Fibroblast of peridontal ligament (primary cell): ENCODE data around the gene GLRX3.
"Not testable (repeated sequence)": the region's sequence is repeated elsewhere in the genome, so short reads cannot be mapped to it uniquely, and the experiment has no call there.

Experiments used
- DNase-seq: peaks from one replicate; pipeline ENCODE4 v3.0.0-alpha.2; 2010; ENCODE audit errors: extremely low read depth

GLRX3 gene

DNA sequence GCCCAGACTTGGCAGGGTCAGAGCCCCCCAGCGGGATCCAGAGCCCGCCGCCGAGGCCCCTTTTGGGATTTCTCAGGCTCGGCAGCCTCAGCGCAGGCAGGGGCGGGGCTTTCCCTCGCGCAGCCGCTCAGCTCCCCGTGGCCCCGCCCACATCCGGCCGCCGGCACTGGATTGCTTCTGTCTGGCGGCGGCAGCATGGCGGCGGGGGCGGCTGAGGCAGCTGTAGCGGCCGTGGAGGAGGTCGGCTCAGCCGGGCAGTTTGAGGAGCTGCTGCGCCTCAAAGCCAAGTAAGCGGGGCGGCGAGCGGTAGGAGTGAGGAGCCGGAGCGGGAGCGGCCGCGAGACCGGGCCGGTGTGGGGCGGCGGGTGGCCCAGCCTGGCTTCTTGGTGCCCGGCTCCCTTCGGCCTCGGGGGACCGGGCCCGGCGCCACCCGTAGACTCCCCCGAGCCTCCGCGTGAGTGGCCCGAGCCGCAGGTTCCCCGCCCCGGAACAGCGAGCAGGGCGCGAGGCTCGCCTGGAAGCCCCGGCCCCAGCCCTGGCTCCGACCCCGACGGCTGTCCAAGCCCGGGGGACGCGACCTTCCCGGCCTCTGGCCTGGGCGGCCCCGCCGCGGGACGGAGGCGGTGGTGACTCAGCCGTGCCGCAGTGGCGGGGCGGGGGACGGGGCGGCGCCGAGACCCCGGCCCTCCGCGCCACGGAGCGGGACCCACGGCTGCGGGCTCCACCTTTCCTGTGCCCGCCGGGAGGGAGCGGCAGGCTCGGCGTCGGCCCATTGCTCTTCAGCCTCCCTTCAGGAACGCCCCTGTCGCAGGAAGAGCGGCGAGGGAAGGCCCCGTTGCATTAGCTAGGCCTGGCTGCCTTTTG lies at the start of gene GLRX3:
Gene GLRX3 (plus strand): TSS at position 166 of the 864 bp plus-strand sequence. CDS start 30 bp downstream, at position 196.
- DNase-seq: peak; percentile 66

GRCh38 chr10:130090565-130090964 lies 45.6 kb upstream of the GLRX3 start:
- DNase-seq: not testable (repeated sequence)

GRCh38 chr10:130099344-130099743 lies 36.8 kb upstream of the GLRX3 start:
- DNase-seq: no peak

- no peak for DNase-seq
Observed at GRCh38 chr10:130105724-130106123, 30.5 kb upstream of the GLRX3 start.

DNA sequence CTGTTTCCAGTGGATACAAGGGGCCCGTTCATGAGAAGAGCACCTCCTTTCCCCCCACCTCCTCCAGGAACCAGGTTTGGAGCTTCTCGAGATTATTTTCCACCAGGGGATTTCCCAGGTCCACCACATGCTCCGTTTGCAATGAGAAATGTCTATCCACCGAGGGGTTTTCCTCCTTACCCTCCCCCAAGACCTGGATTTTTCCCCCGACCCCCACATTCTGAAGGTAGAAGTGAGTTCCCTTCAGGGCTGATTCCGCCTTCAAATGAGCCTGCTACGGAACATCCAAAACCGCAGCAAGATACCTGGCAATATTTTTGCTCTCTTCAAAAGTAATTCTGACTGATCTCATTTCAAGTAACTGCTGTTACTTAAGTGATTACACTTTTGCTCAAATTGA lies 28.0 kb upstream of the GLRX3 start:
- DNase-seq: not testable (repeated sequence)

- no peak for DNase-seq
Observed at GRCh38 chr10:130108934-130109604, 27.1 kb upstream of the GLRX3 start.

- DNase-seq: peak; percentile 95
Observed at GRCh38 chr10:130109796-130110245, 26.4 kb upstream of the GLRX3 start.

GRCh38 chr10:130110246-130111112 lies 25.7 kb upstream of the GLRX3 start, which contains the start of gene C10orf143:
C10orf143 (minus strand) TSS chr10:130110830; CDS start chr10:130110772, 58 bp downstream.
- peak; percentile 96 for DNase-seq

DNA sequence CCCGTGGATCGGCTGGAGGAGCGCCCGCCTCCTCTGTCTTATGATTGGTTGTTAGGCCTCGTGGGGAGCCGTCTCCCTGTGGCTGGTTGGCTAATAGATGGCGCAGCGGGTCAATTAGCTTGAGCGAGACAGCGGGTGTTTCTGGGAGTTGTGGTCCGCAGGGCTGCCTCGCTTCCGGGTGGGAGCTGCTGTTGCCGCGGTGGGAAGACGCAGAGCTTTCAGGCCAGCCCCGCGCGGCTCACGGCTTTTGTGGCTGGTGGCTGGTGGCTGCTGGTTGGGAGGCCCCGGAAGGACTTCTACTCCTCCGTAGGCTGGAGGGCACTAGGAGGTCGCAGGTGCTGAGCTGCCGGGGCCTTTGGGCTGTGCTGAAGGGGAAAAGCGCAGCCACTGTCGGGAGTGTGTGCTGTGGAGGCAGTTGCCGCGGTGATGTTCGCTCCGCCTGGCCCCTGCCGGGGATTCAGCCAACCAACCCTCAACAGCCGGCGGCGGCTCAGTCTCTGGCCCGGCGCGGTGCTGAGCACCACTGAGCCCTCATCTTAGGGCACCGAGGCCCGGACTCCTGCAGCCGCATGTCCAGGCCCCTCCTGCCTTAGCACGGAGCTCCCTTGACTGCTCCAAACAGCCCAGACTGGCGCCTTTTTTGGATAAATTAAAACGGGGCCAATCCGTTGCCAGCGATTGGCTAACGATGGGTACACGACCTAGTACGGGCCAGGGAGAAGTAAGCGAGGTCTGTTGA lies 24.9 kb upstream of the GLRX3 start:
- DNase-seq: peak; percentile 97

DNA sequence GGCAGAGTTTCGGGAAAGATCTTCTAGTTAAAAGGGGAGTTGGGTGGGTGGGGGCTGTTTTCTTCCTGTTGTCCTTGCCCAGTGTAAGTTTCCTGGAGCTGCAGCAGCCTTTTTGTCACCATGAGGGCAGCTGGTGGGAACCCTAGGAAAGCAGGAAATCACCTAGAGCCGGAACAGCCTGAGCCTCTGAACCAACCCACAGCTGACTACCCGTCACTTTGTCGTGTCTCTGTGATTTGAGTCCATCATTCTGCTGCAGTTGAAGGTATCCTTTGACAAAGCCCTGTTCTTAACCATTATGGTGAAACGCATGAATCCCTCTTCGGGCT lies 24.4 kb upstream of the GLRX3 start:
- DNase-seq: no peak

- no peak for DNase-seq
Observed at GRCh38 chr10:130112821-130113220, 23.4 kb upstream of the GLRX3 start.

DNA sequence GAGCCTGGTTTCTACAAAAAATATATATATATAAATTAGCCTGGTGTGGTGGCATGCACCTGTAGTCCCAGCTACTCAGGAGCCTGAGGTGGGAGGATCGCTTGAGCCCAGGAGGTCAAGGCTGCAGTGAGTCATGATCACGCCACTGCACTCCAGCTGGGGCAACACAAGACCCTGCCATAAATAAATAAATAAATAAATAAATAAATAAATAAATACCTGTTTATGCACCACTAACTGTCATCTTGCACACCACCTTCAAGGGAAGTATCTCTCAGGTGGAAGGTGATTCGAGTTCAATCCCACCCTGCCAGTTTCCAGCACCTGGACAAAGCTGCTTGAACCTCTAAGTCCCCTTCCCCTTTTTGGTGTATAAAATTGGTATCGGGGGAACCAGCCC lies 19.2 kb upstream of the GLRX3 start:
- DNase-seq: not testable (repeated sequence)

DNA sequence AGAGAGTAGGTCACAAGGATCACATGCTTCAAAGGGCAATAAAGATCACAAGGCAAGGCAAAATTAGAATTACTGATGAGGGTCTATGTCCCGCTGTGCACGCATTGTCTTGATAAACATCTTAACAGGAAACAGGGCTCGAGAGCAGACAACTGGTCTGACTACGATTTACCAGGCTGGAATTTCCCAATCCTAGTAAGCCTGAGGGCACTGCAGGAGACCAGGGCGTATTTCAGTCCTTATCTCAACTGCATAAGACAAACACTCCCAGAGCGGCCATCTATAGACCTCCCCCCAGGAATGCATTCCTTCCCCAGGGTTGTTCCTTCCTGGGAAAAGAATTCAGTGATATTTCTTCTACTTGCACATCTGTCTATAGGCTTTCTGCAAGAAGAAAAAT lies 18.7 kb upstream of the GLRX3 start:
- not testable (repeated sequence) for DNase-seq

DNA sequence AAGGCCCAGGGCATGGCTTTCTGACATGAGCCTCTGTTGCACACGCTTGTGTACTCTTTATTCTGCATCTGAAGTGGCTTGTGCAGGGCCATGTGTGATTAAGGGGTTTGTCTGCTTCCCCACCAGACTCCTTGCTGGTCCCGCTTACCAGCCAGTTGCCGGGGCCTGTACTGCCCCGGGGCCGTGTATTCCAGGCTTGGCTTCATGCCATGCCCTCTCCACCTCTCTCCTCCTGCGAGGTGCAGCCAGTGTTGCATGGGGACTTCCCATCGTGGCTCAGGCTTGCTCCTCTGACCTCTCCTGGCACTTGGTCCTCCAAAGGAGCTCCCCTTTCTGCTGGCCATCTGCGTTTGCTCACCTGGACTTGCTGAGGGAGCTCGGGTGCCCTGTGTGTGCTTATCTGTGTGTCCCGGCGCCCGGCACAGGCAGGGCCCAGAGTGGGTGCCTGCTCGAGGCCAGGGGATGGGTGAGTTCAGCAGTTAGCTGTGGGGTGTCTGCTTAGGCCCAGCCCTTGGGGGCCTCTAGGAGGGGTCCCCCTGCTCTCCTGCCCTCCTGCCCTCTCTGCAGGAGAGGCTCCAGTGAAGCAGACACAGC lies 14.6 kb upstream of the GLRX3 start:
- no peak for DNase-seq

GRCh38 chr10:130127364-130128061 lies 8.7 kb upstream of the GLRX3 start:
- DNase-seq: peak; percentile 72

DNA sequence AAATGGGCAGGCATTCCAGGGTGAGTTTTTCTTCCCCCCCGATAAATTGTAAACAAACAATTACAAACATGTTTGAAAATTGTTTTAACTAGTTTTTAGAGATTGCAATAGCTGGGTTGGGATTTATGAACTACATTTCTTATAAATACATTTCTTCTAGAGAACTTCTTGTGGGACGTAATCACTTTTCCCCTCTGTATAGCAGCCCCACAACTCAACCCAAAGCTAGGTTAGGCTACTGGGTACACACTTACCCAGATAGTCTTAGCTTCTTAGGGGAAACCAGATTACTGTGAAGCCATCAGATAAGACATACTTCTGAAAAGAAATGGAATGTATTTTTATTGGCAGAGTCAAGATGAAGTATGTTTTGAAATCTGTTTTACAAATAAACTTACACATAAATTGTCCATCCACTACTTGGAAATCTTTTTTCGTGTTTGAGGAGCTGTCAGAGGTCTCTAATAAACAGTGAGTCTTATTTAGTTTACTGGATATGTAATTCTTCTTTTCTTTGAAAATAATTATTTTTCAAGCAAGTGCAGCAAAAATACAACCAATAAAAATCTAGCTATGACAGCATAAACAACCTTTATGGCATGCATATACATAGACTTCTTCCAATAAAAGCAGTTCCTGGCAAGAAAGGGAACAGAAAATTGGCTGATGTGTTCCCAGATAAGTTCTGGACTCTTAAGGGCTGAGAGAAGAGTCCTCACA lies 8.0 kb upstream of the GLRX3 start:
- no peak for DNase-seq

GRCh38 chr10:130128922-130129321 lies 7.3 kb upstream of the GLRX3 start:
- DNase-seq: no peak

DNA sequence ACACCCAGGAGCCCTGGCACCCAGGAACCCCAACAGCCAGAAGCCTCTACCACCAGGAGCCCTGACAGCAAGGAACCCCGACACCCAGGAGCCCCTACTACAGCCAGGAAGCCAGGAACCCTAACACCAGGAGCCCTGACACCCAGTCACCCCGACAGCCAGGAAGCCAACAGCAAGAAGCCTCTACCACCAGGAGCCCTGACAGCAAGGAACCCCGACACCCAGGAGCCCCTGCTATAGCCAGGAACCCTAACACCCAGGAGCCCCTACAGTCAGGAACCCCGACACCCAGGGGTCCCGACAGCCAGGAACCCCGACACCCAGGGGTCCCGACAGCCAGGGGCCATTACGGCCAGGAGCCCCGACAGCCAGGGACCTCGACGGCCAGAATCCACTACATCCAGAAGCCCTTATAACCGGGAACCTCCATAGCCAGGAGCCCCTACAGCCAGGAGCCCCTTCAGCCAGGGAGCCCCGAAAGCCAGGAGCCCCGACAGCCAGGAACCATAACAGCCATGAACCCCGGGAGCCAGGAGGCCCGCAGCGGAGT lies 440 bp upstream of the GLRX3 start:
- no peak for DNase-seq

- DNase-seq: peak; percentile 41
Observed at GRCh38 chr10:130137090-130137448, 878 bp downstream of the GLRX3 start.
